ENCODE measurements around the gene SLC35G3.

SLC35G3 gene

DNA sequence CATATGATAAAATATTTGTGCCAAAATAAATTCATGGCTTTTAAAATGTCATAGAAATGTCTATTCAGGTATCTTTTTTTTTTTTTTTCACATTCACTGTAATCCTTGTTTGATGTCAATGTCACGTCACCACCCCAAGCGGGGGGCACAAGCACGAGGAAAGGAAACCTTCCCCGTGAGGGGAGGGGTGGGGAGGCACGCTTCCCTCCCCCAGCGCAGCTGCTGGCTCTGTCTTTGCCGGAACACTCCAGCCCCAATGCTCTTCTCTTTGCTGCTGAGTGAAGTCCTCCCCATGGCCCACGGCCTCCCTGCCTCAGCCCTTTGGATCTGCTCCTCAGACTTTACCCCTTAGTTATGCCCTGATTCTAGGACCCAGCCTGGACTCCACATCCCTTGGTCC lies 1.5 kb downstream of the SLC35G3 start:
- H3K27ac ChIP-seq, result no peak overlapping the region
- no peak overlapping the region for H3K4me3 ChIP-seq (ENCODE audit: low read depth, low read length)
- in situ Hi-C loops (cut with HindIII; ENCODE audit: low pct_ligation_motif_present, low sequenced_read_pairs), result no loop called here
- no peak for DNase-seq
- TF ChIP-seq, protein P1, sequence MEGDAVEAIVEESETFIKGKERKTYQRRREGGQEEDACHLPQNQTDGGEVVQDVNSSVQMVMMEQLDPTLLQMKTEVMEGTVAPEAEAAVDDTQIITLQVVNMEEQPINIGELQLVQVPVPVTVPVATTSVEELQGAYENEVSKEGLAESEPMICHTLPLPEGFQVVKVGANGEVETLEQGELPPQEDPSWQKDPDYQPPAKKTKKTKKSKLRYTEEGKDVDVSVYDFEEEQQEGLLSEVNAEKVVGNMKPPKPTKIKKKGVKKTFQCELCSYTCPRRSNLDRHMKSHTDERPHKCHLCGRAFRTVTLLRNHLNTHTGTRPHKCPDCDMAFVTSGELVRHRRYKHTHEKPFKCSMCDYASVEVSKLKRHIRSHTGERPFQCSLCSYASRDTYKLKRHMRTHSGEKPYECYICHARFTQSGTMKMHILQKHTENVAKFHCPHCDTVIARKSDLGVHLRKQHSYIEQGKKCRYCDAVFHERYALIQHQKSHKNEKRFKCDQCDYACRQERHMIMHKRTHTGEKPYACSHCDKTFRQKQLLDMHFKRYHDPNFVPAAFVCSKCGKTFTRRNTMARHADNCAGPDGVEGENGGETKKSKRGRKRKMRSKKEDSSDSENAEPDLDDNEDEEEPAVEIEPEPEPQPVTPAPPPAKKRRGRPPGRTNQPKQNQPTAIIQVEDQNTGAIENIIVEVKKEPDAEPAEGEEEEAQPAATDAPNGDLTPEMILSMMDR (IDR thresholded peaks at IDR 0.05; ENCODE audit: low read depth, low read length, missing control alignments), result no peak
- no peaks in the 10 kb centered on the region for H3K27me3 ChIP-seq (replicated peaks)
- no peaks in the 10 kb centered on the region for H3K36me3 ChIP-seq (replicated peaks)

DNA sequence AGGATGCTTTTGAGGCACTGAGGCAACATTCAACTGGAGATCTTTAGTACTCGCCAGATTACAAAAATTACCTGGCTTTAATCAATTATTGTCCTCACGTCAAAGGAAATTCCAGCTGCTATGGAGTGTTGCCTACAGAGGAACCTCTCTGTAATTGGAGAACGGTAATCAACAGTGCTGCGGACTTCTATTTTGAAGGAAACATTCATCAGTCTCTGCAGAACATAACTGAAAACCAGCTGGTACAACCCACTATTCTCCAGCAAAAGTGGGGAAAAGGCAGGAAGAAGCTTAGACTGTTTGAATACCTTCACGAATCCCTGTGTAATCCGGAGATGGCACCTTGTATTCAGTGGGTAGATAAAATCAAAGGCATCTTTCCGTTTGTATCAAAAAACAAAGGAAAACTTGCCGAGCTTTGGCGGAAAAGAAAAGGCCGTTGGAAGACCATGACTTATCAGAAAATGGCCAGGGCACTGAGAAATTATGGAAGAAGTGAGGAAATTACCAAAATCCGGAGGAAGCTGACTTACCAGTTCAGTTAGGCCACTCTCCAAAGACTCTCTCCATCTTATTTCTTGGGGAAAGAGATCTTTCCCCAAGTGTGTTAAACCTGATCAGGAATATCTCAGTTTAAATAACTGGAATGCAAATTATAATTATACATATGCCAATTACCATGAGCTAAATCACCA lies 3.0 kb downstream of the SLC35G3 start:
- H3K27ac ChIP-seq, result no peak overlapping the region

DNA sequence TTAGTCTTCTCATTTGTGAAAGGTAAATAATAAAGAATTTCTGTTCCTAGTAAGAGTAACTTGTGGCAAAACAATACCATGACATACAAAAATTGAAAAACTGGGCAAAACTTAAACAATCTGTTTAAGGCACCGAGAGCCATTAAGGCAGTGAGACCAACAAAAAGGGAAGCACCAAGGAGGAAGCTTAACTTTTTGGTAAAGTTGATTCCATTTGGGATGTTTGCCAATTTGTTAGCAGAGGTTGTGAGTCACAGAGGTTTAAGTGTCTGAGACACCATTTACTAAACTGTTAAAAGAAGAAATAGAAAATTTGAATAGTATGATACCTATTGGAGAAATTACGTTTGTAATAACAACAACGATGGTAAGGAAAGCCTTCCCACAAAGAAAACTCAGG lies 4.9 kb downstream of the SLC35G3 start:
- no peak overlapping the region for H3K27ac ChIP-seq
- in situ Hi-C loops (cut with HindIII; ENCODE audit: low pct_ligation_motif_present, low sequenced_read_pairs), result no loop called here
- TF ChIP-seq, protein P1 (IDR thresholded peaks at IDR 0.05; ENCODE audit: low read depth, low read length, missing control alignments), result no peak
- H3K36me3 ChIP-seq (replicated peaks), result no peaks in the 10 kb centered on the region
- H3K4me3 ChIP-seq (ENCODE audit: low read depth, low read length), result no peak overlapping the region
- DNase-seq, result no peak
- H3K27me3 ChIP-seq (replicated peaks), result no peaks in the 10 kb centered on the region

More for the DNA sequence above, 3.0 kb downstream of the SLC35G3 start:
- TF ChIP-seq, protein P1 (IDR thresholded peaks at IDR 0.05; ENCODE audit: low read depth, low read length, missing control alignments), result no peak
- Histone ChIP-seq H3K27me3 (replicated peaks) (no peaks in the 10 kb centered on the region), H3K4me3 (ENCODE audit: low read depth, low read length) (no peak overlapping the region), H3K36me3 (replicated peaks) (no peaks in the 10 kb centered on the region)
- no peak for DNase-seq
- in situ Hi-C loops (cut with HindIII; ENCODE audit: low pct_ligation_motif_present, low sequenced_read_pairs), result no loop called here

DNA sequence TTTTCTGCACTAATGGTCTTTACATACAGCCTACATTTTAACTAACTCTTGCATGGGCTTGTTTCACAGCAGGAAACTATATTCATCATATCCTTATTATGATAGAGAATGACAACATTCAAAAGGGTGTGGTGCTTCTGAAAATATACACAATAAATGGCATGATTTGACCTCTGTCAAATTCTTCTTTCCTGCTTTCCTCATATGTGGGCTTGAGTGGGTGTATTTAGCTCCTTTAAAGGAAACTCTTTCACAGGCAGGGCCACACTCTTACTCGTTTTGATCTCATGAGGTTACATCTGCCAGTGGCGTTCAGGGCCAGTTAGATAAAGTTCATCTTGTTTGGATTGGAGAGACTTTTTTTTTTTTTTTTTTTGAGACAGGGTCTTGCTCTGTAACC lies 6.1 kb downstream of the SLC35G3 start:
- in situ Hi-C loops (cut with HindIII; ENCODE audit: low pct_ligation_motif_present, low sequenced_read_pairs), result no loop called here
- H3K27me3 ChIP-seq (replicated peaks), result no peaks in the 10 kb centered on the region
- no peak overlapping the region for H3K27ac ChIP-seq
- no peak for DNase-seq
- no peaks in the 10 kb centered on the region for H3K36me3 ChIP-seq (replicated peaks)
- TF ChIP-seq, protein P1 (IDR thresholded peaks at IDR 0.05; ENCODE audit: low read depth, low read length, missing control alignments), result no peak
- H3K4me3 ChIP-seq (ENCODE audit: low read depth, low read length), result no peak overlapping the region

DNA sequence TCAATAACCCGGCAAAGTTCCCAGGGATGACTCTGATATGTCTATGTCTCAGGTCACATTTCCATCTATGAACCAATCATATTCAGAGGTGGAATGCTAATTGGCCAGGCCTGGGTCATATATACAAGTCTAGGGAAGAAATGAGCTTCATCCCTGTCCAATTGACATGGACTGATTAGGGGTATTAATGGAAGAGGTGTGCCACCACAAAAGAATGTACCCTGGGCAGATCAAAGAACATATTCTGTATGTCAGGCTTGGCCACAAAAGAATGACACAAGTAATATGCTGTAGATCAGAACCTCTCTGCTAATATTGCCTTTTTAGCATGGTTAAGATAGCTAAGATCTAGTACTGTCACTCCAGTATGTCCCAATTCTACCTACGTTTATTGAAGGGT lies 6.7 kb downstream of the SLC35G3 start:
- TF ChIP-seq, protein P1 (IDR thresholded peaks at IDR 0.05; ENCODE audit: low read depth, low read length, missing control alignments), result no peak
- Histone ChIP-seq H3K27me3 (replicated peaks) (no peaks in the 10 kb centered on the region), H3K36me3 (replicated peaks) (no peaks in the 10 kb centered on the region), H3K4me3 (ENCODE audit: low read depth, low read length) (no peak overlapping the region), H3K27ac (no peak overlapping the region)
- in situ Hi-C loops (cut with HindIII; ENCODE audit: low pct_ligation_motif_present, low sequenced_read_pairs), result no loop called here
- DNase-seq, result no peak

DNA sequence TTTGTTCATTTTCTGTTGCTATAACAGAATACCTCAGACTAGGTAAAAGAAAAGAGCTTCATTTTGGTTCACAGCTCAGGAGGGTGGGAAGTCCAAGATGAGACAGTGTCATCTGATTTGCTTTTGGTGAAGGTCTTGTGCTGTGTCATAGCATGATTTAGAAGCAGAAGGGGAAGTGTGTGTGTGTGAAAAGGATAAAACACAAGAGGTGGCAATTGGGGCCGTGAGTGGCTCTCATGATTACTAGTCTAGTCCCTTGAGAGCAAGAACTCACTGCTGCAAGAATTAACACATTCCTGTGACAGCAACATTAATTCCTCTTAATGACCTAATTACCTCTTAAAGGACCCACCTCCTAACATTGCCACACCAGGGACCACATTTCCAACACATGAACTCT lies 8.3 kb downstream of the SLC35G3 start:
- in situ Hi-C loops (cut with HindIII; ENCODE audit: low pct_ligation_motif_present, low sequenced_read_pairs), result no loop called here
- Histone ChIP-seq H3K4me3 (ENCODE audit: low read depth, low read length) (no peak overlapping the region), H3K36me3 (replicated peaks) (no peaks in the 10 kb centered on the region), H3K27ac (no peak overlapping the region), H3K27me3 (replicated peaks) (no peaks in the 10 kb centered on the region)
- TF ChIP-seq, protein P1 (IDR thresholded peaks at IDR 0.05; ENCODE audit: low read depth, low read length, missing control alignments), result no peak
- no peak for DNase-seq
